Lung microvascular endothelial cell (primary cell): Measurements from ENCODE around the gene AFMID. TPM values are rescaled to one million over a fixed set of nuclear protein-coding genes. Genes with fewer than 3 reads are reported as not detected.
"Not testable (repeated sequence)": the region's sequence is repeated elsewhere in the genome, so short reads cannot be mapped to it uniquely, and the experiment has no call there.

ENCODE experiments used
- DNase-seq, 2 donors: peaks; one replicate each; pipeline versions ENCODE4 v3.0.0 to v3.0.0-alpha.2; 2010; ENCODE audit warnings: low read depth in 2 of 2
- total RNA-seq: library from RNA; depleted of rRNA; stranded (reverse); fragments of >200 nt; gene quantifications from 2 replicates; pipeline ENCODE4 v1.2.1, GENCODE V29; 2014

The AFMID gene
- total RNA-seq, 1 donor from 2014 or later, result 78.6 TPM

GRCh38 chr17:78154903-78155811 is 32.0 kb upstream of the AFMID start:
- no peak for DNase-seq

DNA sequence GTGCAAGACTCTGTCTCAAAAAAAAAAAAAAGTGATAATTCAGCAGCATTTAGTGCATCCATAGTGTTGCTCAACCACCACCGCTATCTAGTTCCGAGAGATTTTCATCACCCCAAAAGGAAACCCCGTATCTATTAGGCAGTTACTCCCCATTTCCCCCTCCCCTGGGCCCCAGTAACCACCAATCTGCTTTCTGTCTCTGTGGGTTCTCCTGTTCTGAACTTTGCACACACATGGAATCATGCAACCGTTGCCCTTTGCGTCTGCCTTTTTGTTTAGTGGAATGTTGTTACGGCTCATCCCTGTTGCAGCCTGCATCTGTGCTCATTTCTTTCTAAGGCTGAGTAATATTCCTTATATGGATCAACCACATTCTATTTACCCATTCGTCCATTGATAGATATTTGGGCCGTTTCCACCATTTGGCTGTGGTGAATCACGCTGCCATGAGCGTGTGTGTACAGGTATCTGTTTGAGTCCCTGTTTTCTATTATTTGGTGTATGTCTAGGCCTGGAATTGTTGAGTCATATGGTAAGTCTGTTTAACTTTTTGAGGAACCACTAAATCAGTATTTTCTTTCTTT is 27.5 kb upstream of the AFMID start:
- DNase-seq, result no peak

GRCh38 chr17:78163881-78164747 is 23.0 kb upstream of the AFMID start:
- DNase-seq, result no peak

DNA sequence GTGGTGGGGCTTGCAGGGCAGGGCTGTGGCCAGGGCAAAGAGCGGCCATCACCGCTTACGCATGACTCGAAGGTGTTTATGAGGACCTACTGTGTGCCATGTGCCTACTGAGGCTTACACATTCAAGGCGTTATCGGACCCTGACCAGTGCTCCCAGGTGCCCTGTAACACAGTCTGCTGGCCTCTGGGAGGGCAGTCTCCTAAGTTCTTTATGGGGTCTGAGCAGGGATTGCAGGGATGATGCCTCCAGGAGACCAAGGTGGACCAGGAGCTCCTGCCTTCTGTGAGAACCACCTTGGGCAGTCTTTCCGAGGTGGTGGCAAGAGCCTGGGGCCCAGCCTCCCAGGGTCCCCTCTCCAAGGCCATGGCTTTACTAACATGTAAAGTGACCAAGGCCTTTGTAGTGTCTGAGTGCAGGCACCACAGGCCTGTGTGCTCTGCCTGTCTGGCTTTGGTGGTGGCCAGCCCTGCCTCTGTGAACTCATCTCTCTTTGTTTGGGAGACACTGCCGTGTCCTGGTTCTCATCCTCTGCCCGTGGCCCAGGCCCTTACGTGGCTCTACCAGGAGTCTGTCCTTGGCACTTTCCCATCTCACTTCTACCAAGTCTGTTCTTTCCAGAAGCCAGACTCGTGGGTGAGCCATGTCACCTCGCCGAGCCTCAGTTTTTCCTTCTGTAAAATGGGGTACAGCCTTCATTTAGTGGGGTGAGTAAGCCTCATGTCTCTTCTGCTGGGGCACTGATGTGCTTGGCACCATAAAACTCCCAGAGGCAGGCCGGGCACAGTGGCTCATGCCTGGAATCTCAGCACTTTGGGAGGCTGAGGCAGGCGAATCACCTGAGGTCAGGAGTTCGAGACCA is 22.2 kb upstream of the AFMID start:
- no peak for DNase-seq

- no peak for DNase-seq
Measured at GRCh38 chr17:78166416-78166815, 20.7 kb upstream of the AFMID start.

GRCh38 chr17:78168242-78168902 is 18.8 kb upstream of the AFMID start, which contains the start of gene SYNGR2:
SYNGR2 (plus strand) TSS chr17:78168581; CDS start chr17:78168617, 36 bp downstream.
- peak; percentile 41 to 80 for DNase-seq

- peak; percentile 47 to 63 for DNase-seq
Measured at GRCh38 chr17:78168903-78169793, 18.0 kb upstream of the AFMID start.

DNA sequence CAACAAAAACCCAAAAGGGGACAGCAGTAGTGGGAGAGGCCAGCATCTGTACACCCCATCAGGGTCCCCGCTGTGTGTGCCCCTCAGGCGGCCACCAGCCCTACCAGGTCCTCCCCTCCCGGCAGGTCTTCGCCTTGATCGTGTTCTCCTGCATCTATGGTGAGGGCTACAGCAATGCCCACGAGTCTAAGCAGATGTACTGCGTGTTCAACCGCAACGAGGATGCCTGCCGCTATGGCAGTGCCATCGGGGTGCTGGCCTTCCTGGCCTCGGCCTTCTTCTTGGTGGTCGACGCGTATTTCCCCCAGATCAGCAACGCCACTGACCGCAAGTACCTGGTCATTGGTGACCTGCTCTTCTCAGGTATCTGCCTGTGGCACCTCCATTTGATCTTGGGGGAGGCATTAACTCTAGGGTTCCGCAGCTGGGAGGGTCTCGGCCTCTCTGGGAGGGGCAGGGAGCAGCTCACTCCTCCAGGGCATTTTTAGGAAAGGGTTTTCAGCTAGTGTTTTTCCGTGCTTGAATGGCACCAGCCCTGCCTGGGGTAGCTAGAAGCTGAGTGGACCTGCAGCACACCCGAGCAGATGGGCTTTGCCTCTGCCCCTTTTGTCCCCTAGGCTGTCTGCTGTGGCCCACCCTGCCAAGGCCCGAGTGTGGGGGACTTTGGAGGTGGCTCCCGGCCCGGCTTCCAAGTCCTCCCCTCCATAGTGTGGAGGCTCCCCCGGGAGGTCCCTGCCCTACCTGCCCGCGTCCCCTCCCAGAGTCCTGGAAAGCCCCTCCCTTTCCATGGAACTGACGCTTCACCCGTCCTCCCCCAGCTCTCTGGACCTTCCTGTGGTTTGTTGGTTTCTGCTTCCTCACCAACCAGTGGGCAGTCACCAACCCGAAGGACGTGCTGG is 16.2 kb upstream of the AFMID start:
- no peak for DNase-seq

DNA sequence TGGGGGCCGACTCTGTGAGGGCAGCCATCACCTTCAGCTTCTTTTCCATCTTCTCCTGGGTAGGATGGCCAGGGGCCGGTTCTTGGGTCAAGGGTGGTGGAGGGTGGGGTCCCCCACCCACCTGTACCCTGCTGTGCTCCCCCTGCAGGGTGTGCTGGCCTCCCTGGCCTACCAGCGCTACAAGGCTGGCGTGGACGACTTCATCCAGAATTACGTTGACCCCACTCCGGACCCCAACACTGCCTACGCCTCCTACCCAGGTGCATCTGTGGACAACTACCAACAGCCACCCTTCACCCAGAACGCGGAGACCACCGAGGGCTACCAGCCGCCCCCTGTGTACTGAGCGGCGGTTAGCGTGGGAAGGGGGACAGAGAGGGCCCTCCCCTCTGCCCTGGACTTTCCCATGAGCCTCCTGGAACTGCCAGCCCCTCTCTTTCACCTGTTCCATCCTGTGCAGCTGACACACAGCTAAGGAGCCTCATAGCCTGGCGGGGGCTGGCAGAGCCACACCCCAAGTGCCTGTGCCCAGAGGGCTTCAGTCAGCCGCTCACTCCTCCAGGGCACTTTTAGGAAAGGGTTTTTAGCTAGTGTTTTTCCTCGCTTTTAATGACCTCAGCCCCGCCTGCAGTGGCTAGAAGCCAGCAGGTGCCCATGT is 15.4 kb upstream of the AFMID start:
- not testable (repeated sequence) for DNase-seq

GRCh38 chr17:78172249-78173051 is 14.7 kb upstream of the AFMID start:
- DNase-seq, result no peak

- DNase-seq, result no peak
Measured at GRCh38 chr17:78173097-78173715, 14.0 kb upstream of the AFMID start.

DNA sequence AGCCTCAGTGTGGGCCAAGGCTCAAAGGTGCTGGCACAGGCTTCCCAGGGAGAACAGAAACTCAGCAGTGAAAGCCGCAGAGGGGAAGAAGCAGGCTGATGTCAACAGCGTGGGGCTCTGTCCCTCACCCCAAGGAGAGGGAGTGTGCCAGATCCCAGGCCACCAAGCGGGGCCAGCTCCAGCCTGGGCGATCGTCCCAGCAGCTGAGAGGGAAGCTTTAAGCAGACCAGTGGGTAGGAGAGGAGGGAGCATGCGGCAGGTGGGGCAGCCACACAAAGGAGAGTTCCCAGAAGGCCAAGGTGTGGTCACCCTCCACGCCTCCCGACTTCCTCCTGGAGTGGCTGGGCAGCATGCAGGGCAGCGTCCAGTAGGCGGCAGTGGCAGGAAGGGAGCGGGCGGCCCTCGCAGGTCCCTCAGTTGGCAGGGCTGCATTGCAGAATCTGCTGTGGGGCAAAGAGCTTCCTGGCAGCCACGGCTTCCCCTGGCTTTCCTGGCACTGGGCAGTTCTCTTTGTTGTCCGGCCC is 12.8 kb upstream of the AFMID start:
- peak; percentile 65 to 69 for DNase-seq

GRCh38 chr17:78174870-78175642 is 12.1 kb upstream of the AFMID start:
- peak in 1 of 2 donors; percentile 59 for DNase-seq

GRCh38 chr17:78175643-78175981 is 11.6 kb upstream of the AFMID start:
- no peak for DNase-seq

- DNase-seq, result peak; percentile 50 to 71
Measured at GRCh38 chr17:78176548-78177025, 10.6 kb upstream of the AFMID start.
